NCI-H1048 (cell line): ENCODE measurements around the gene ESPNL.
"Not testable (repeated sequence)": the region's sequence is repeated elsewhere in the genome, so short reads cannot be mapped to it uniquely, and the experiment has no call there.

ENCODE experiments used
- DNase-seq: peaks from one replicate; lab custom pipeline; 2025; lab: John Stamatoyannopoulos, UW

ESPNL gene

GRCh38 chr2:238159071-238159539 lies 59.0 kb downstream of the ESPNL start:
- no peak for DNase-seq

- DNase-seq = no peak
Observed at GRCh38 chr2:238159661-238160205, 59.6 kb downstream of the ESPNL start.

GRCh38 chr2:238160206-238161129 lies 60.3 kb downstream of the ESPNL start:
- no peak for DNase-seq

GRCh38 chr2:238161291-238162051 lies 61.3 kb downstream of the ESPNL start:
- DNase-seq = no peak

- no peak for DNase-seq
Observed at GRCh38 chr2:238162251-238162845, 62.2 kb downstream of the ESPNL start.

GRCh38 chr2:238162846-238163441 lies 62.8 kb downstream of the ESPNL start:
- DNase-seq = no peak

GRCh38 chr2:238163481-238164198 lies 63.5 kb downstream of the ESPNL start:
- DNase-seq = no peak

GRCh38 chr2:238164906-238165287 lies 64.8 kb downstream of the ESPNL start:
- no peak for DNase-seq

GRCh38 chr2:238165288-238165921 lies 65.3 kb downstream of the ESPNL start:
- no peak for DNase-seq

GRCh38 chr2:238166391-238167343 lies 66.5 kb downstream of the ESPNL start:
- no peak for DNase-seq

GRCh38 chr2:238167344-238167715 lies 67.2 kb downstream of the ESPNL start:
- no peak for DNase-seq

GRCh38 chr2:238167761-238168160 lies 67.6 kb downstream of the ESPNL start:
- DNase-seq = no peak

GRCh38 chr2:238168196-238169047 lies 68.3 kb downstream of the ESPNL start:
- DNase-seq = no peak

- no peak for DNase-seq
Observed at GRCh38 chr2:238169048-238169707, 69.0 kb downstream of the ESPNL start.

GRCh38 chr2:238169708-238170251 lies 69.6 kb downstream of the ESPNL start:
- no peak for DNase-seq

- no peak for DNase-seq
Observed at GRCh38 chr2:238170386-238171071, 70.4 kb downstream of the ESPNL start.

- DNase-seq = not testable (repeated sequence)
Observed at GRCh38 chr2:238171072-238171431, 70.9 kb downstream of the ESPNL start.
